Activated CD4-positive, alpha-beta memory T cell treated with anti-CD3 and anti-CD28 coated beads for 36 hours (primary cell): ENCODE results near the gene SLC17A7. TPM values are rescaled to one million over a fixed set of nuclear protein-coding genes. Genes with fewer than 3 reads are reported as not detected.
A peak's percentile ranks its signal among the peaks of the same experiment; 100 is the strongest.

Experiments used
- CTCF ChIA-PET: fragments of 350-600 bp; sonication (Branson Sonifier 250); formaldehyde crosslinking; loops from one replicate; lab custom pipeline; 2021; ENCODE audit warnings: antibody characterized with exemption, inconsistent platforms; lab: Charles Lee
- POLR2A ChIA-PET: fragments of 350-600 bp; sonication (Branson Sonifier 250); formaldehyde crosslinking; loops from one replicate; lab custom pipeline; 2021; ENCODE audit warnings: antibody characterized with exemption; lab: Charles Lee
- DNase-seq: peaks from one replicate; pipeline ENCODE4 v3.0.0-alpha.2; 2020
- H3K27ac Mint-ChIP-seq: one replicate; pipeline ENCODE4 v1.8.0; 2021; ENCODE audit warnings: mixed read lengths
- H3K27me3 Mint-ChIP-seq: one replicate; pipeline ENCODE4 v1.8.0; 2021; ENCODE audit warnings: mixed read lengths
- H3K36me3 Mint-ChIP-seq: one replicate; pipeline ENCODE4 v1.8.0; 2021; ENCODE audit warnings: mixed read lengths
- H3K4me1 Mint-ChIP-seq: one replicate; pipeline ENCODE4 v1.8.0; 2021; ENCODE audit warnings: low read depth, mixed read lengths
- H3K4me3 Mint-ChIP-seq: one replicate; pipeline ENCODE4 v1.8.0; 2021; ENCODE audit warnings: mild to moderate bottlenecking, mixed read lengths
- H3K9me3 Mint-ChIP-seq: one replicate; pipeline ENCODE4 v1.8.0; 2021; ENCODE audit warnings: mixed read lengths
- intact Hi-C: fragments of 100-400 bp; cut with micrococcal nuclease; formaldehyde crosslinking; loops from one replicate; pipeline ENCODE4 v1.15.1; 2023
- total RNA-seq, 2 experiments: library from RNA; stranded (reverse); gene quantifications; one replicate each; pipeline ENCODE4 v1.2.3, GENCODE V29; 2021

SLC17A7 gene
- total RNA-seq, 2 experiments from 2014 or later = 0.17 TPM; not detected in 1

GRCh38 chr19:49434907-49435583 is 6.3 kb downstream of the SLC17A7 start:
- CTCF ChIA-PET = interaction anchor here (1.1 to 1.7 kb wide), 3 partner anchors 16 to 135 kb away, joined by 4 to 7 read pairs (median 5); no protein-coding TSS in a partner anchor
- intact Hi-C loops = no loop called here
- POLR2A ChIA-PET = interaction anchor here (0.5 kb wide), 1 partner anchor 324 kb away, joined by 3 read pairs; no protein-coding TSS in a partner anchor
- Mint-ChIP-seq H3K9me3 (no peaks in the 10 kb centered on the region), H3K27ac (no peak overlapping the region), H3K36me3 (no peaks in the 10 kb centered on the region), H3K4me1 (peaks cover 19% of the 10 kb centered on the region), H3K4me3 (no peak overlapping the region), H3K27me3 (peaks cover 84% of the 10 kb centered on the region)
- no peak for DNase-seq

- CTCF ChIA-PET = interaction anchor here (1.1 kb wide), 1 partner anchor 14 kb away, joined by 5 read pairs; no protein-coding TSS in a partner anchor
- H3K4me1 Mint-ChIP-seq = peaks cover 22% of the 10 kb centered on the region
- no peaks in the 10 kb centered on the region for H3K36me3 Mint-ChIP-seq
Observed at GRCh38 chr19:49433240-49433901, 8.0 kb downstream of the SLC17A7 start.

GRCh38 chr19:49432141-49433073 is 8.9 kb downstream of the SLC17A7 start:
- H3K36me3 Mint-ChIP-seq = no peaks in the 10 kb centered on the region
- peak; percentile 57 for DNase-seq
- peaks cover 30% of the 10 kb centered on the region for H3K4me1 Mint-ChIP-seq
- ChIA-PET POLR2A (no interaction called here), CTCF (no interaction called here)
- H3K27me3 Mint-ChIP-seq = peaks cover 79% of the 10 kb centered on the region
- intact Hi-C loops = no loop called here
- H3K27ac Mint-ChIP-seq = no peak overlapping the region
- no peak overlapping the region for H3K4me3 Mint-ChIP-seq
- no peaks in the 10 kb centered on the region for H3K9me3 Mint-ChIP-seq

More at GRCh38 chr19:49433240-49433901, 8.0 kb downstream of the SLC17A7 start:
- Mint-ChIP-seq H3K27me3 (peaks cover 82% of the 10 kb centered on the region), H3K9me3 (no peaks in the 10 kb centered on the region), H3K4me3 (no peak overlapping the region), H3K27ac (peak overlapping the region; percentile 56)
- DNase-seq = no peak
- intact Hi-C loops = no loop called here
- POLR2A ChIA-PET = interaction anchor here (1.0 kb wide), 1 partner anchor 9 kb away, joined by 4 read pairs; the partner anchor contains the start of gene GFY

DNA sequence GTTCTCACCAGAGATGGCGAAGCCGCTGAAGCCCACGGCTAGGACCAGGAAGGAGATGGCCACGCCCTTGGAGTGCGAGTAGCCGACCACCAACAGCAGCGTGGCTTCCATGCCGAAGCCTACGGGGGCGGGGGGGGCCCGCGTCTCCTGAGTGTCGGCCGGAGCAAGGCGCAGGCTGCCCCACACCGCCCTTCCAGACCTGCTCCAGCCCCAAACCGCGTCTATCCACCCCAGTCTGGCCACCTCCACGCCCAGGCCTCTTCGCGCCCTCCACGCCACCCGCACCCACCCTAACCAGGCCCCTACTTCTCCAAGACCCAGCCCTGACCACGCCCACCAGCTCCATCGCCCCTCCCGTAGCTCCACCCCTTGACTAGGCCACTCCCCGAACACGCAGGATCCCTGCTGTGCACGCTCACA is 10.0 kb downstream of the SLC17A7 start:
- peaks cover 36% of the 10 kb centered on the region for H3K4me1 Mint-ChIP-seq
- H3K27ac Mint-ChIP-seq = no peak overlapping the region
- no peaks in the 10 kb centered on the region for H3K36me3 Mint-ChIP-seq
- no peaks in the 10 kb centered on the region for H3K9me3 Mint-ChIP-seq
- peaks cover 80% of the 10 kb centered on the region for H3K27me3 Mint-ChIP-seq
- intact Hi-C loops = no loop called here
- ChIA-PET CTCF (interaction anchor here (0.6 to 1.2 kb wide), 2 partner anchors 10 to 65 kb away, joined by 3 read pairs; no protein-coding TSS in a partner anchor), POLR2A (no interaction called here)
- H3K4me3 Mint-ChIP-seq = no peak overlapping the region
- peak; percentile 38 for DNase-seq

DNA sequence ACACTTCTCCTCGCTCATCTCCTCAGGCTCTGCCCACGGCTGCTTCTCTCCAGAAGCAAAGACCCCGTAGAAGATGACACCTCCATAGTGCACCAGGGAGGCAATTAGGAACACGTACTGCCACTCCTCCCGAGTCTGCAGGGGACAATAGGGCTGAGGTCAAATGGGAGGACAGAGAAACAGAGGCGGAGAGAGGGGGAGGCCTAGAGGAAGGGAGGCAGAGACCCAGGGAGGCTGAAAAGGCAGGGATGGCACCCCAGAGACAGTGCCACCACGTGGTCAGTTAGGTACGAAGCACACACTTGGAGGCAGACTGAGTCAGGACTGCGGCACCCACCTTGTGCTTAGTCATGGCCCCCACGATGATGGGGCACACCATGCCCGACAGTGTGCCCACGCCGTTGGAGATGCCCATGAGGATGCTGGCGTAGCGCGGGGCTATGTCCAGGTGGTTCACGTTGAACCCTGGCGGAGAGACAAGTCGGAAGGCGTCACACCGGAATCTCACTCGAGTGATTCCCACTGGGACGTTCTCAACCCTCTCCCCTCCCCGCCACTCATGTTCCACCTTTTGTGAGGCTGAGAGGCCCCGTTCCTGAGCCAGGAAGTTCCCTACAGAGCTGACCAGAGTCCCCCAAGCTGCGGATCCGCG is 10.5 kb downstream of the SLC17A7 start:
- POLR2A ChIA-PET = no interaction called here
- DNase-seq = peak; percentile 52
- no peak overlapping the region for H3K4me3 Mint-ChIP-seq
- peaks cover 33% of the 10 kb centered on the region for H3K4me1 Mint-ChIP-seq
- H3K36me3 Mint-ChIP-seq = no peaks in the 10 kb centered on the region
- H3K27me3 Mint-ChIP-seq = peaks cover 80% of the 10 kb centered on the region
- intact Hi-C loops = loop anchor here (1.0 kb wide), 1 partner anchor 39 kb away; no protein-coding TSS in a partner anchor
- CTCF ChIA-PET = interaction anchor here (0.6 to 3.3 kb wide), 4 partner anchors 10 to 64 kb away, joined by 3 to 17 read pairs (median 4); partner anchors contain the start of gene SLC17A7
- no peak overlapping the region for H3K27ac Mint-ChIP-seq
- H3K9me3 Mint-ChIP-seq = no peaks in the 10 kb centered on the region

- Mint-ChIP-seq H3K27me3 (peaks cover 80% of the 10 kb centered on the region), H3K36me3 (no peaks in the 10 kb centered on the region), H3K27ac (no peak overlapping the region), H3K4me1 (peaks cover 33% of the 10 kb centered on the region), H3K9me3 (no peaks in the 10 kb centered on the region), H3K4me3 (no peak overlapping the region)
- intact Hi-C loops = loop anchor here (1.0 kb wide), 1 partner anchor 38 kb away; no protein-coding TSS in a partner anchor
- DNase-seq = no peak
- POLR2A ChIA-PET = no interaction called here
- CTCF ChIA-PET = interaction anchor here (1.1 to 3.3 kb wide), 4 partner anchors 9 to 39 kb away, joined by 3 to 17 read pairs (median 4); partner anchors contain the start of gene SLC17A7
Observed at GRCh38 chr19:49430172-49430677, 11.1 kb downstream of the SLC17A7 start.

DNA sequence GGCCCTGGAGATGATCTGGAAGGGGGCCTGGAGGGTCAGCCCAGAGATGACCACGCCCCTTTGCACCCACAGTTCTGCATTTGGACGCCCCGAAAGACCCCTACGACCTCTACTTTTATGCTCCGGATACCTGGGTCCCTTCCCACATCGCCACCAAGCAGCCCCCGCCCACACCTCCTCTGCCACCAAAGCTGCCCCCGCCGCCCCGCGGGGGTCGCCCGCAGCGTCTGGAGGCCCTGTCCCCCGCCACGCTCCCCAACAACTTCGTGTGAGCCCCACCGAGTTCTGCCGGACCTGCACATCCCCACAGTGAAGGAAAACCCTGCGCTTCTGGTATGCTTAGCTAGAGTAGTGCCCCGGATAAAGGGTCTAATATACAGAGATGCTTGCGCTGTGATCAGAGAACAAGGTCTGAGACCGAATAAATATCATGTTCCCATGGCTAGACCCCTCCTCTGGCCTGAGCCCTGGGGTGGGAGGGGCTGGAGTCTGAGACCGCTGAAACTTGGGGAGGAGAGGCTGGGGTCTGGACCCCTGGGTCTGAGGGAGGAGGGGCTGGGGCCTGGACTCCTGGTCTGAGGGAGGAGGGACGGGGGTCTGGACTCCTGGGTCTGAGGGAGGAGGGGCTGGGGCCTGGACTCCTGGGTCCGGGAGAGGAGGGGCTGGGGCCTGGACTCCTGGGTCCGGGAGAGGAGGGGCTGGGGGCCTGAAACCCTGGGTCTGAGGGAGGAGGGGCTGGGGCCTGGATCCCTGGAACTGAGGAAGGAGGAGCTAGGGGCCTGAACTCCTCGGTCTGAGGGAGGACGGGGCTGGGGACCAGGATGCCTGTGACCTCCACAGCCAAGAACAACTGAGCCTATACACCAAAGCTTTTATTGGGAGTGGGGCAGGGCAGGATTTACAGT is 12.5 kb downstream of the SLC17A7 start:
- no peak overlapping the region for H3K27ac Mint-ChIP-seq
- CTCF ChIA-PET = interaction anchor here (1.3 to 3.3 kb wide), 2 partner anchors 33 to 38 kb away, joined by 5 to 17 read pairs; no protein-coding TSS in a partner anchor
- H3K9me3 Mint-ChIP-seq = no peaks in the 10 kb centered on the region
- POLR2A ChIA-PET = no interaction called here
- intact Hi-C loops = no loop called here
- DNase-seq = no peak
- H3K27me3 Mint-ChIP-seq = peaks cover 80% of the 10 kb centered on the region
- H3K4me1 Mint-ChIP-seq = peaks cover 36% of the 10 kb centered on the region
- H3K4me3 Mint-ChIP-seq = no peak overlapping the region
- H3K36me3 Mint-ChIP-seq = no peaks in the 10 kb centered on the region

DNA sequence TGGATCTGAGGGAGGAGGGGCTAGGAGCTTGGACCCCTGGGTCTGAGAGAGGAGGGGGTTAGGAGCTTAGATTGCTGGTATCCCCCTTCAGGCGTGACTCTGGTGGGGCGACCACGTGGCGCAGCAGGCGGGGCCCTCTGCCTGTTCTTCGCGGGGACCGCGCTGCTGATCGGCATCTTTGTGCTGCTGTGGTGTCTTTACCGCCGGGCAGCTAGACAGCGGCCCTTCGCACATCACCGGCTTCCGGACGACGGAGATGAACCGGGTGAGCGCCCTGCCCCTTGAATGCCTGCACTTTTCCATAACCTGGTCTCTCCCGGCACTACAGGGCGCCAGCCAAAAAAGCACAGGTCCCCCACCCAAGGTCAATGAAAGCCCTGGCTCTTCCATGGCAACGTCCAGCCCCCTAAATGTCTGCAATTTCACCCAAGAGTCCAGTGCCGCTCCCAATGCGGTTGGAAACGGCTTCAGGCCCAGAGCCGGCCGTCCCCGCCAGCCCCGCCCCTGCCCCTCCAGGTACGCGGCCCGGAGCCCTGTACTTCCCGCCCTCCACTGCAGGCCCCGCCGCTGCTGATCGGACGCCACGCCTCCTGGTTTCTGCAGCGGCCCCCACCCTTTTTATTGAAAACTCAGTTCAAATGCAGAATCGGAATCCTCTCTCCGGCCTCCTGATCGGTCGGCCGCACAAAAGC is 13.3 kb downstream of the SLC17A7 start:
- H3K4me1 Mint-ChIP-seq = peaks cover 38% of the 10 kb centered on the region
- intact Hi-C loops = no loop called here
- no peak overlapping the region for H3K4me3 Mint-ChIP-seq
- DNase-seq = peak; percentile 38
- ChIA-PET CTCF (interaction anchor here (0.6 to 3.3 kb wide), 2 partner anchors 18 to 37 kb away, joined by 3 to 17 read pairs; no protein-coding TSS in a partner anchor), POLR2A (no interaction called here)
- no peak overlapping the region for H3K27ac Mint-ChIP-seq
- no peaks in the 10 kb centered on the region for H3K36me3 Mint-ChIP-seq
- H3K9me3 Mint-ChIP-seq = no peaks in the 10 kb centered on the region
- peaks cover 78% of the 10 kb centered on the region for H3K27me3 Mint-ChIP-seq

DNA sequence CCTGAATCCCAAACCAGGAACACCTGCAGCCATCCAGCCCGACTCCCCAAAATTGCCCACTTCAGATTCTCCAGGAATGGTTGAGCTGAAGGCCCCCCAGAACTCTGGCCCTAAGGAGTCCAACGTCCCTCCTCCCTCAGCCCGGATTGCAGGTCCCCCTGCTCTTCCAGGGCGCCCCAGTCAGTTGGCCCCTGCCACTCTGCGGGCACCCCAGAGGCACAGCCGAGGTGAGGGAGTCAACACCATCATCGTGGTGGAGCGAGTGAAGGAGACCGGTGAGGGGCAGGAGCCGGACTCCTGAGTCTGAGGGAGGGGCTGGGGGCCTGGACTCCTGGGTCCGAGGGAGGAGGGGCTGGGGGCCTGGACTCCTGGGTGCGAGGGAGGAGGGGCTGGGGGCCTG is 14.0 kb downstream of the SLC17A7 start:
- DNase-seq = no peak
- intact Hi-C loops = no loop called here
- H3K4me1 Mint-ChIP-seq = peaks cover 38% of the 10 kb centered on the region
- no peak overlapping the region for H3K4me3 Mint-ChIP-seq
- CTCF ChIA-PET = interaction anchor here (0.6 to 3.3 kb wide), 2 partner anchors 18 to 36 kb away, joined by 3 to 17 read pairs; no protein-coding TSS in a partner anchor
- no peaks in the 10 kb centered on the region for H3K9me3 Mint-ChIP-seq
- H3K36me3 Mint-ChIP-seq = no peaks in the 10 kb centered on the region
- no peak overlapping the region for H3K27ac Mint-ChIP-seq
- POLR2A ChIA-PET = no interaction called here
- peaks cover 77% of the 10 kb centered on the region for H3K27me3 Mint-ChIP-seq
